NOMO-1 treated with DMSO at 0.1 percent for 48 hours (cell line): ENCODE data around the gene ALOX12.
"Not testable (repeated sequence)": the region's sequence is repeated elsewhere in the genome, so short reads cannot be mapped to it uniquely, and the experiment has no call there.

Experiments used
- DNase-seq: peaks from one replicate; lab custom pipeline; 2025; ENCODE audit not compliant: unreplicated experiment; lab: John Stamatoyannopoulos, UW

ALOX12 gene, protein sequence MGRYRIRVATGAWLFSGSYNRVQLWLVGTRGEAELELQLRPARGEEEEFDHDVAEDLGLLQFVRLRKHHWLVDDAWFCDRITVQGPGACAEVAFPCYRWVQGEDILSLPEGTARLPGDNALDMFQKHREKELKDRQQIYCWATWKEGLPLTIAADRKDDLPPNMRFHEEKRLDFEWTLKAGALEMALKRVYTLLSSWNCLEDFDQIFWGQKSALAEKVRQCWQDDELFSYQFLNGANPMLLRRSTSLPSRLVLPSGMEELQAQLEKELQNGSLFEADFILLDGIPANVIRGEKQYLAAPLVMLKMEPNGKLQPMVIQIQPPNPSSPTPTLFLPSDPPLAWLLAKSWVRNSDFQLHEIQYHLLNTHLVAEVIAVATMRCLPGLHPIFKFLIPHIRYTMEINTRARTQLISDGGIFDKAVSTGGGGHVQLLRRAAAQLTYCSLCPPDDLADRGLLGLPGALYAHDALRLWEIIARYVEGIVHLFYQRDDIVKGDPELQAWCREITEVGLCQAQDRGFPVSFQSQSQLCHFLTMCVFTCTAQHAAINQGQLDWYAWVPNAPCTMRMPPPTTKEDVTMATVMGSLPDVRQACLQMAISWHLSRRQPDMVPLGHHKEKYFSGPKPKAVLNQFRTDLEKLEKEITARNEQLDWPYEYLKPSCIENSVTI

DNA sequence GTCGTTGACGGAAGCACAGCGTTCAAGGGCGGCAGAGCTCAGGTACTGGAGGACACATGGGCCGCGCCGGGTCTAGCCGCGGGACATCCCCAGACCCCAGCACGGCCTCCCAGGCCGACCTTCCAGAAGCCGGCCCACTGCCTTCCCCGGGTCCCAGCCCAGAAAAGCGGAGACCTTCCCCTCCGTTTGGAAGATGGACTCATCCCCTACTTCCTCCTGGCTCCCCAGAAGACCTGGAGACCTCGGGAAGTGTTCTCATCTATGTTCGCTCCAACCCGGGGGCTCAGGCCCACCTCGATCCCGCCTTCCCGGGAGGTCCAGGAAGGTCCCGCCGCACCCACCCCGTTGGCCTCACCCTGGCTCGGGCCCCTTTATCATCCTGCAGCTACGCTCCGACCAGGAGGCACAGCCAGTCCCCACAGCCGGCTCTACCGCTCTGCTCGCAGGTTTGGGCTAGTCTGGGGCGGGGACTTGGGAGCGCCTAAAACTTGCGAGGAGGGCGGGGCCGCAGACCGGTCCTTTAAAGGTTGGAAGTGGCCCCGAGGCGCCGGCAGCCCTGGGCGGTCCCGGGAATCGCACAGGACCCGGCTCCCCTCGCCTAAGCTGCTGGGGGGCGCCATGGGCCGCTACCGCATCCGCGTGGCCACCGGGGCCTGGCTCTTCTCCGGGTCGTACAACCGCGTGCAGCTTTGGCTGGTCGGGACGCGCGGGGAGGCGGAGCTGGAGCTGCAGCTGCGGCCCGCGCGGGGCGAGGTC lies at the start of gene ALOX12:
TSS of gene ALOX12 (plus strand) at position 550 of the 756 bp plus-strand sequence. CDS start at position 619, 69 bp downstream.
- no peak for DNase-seq

DNA sequence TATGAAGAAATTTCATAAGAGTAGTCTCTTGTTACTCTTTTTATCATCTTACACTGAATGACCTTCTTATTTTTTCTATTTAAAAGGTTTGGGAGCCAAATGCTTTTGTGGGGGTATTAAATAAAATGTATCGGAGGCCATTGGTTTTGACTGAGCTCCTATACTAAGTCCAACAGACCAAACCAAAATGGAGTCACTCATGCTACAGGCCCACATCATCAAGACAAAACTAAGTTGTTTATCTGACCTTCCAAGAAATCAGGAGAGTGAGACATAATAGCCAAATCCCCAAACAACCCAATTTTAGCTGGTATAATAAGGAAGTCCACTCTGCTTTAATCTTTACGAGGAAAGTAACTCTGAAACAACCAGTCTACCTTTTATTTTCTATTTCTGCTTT lies 48.1 kb upstream of the ALOX12 start:
- peak; percentile 15 for DNase-seq

DNA sequence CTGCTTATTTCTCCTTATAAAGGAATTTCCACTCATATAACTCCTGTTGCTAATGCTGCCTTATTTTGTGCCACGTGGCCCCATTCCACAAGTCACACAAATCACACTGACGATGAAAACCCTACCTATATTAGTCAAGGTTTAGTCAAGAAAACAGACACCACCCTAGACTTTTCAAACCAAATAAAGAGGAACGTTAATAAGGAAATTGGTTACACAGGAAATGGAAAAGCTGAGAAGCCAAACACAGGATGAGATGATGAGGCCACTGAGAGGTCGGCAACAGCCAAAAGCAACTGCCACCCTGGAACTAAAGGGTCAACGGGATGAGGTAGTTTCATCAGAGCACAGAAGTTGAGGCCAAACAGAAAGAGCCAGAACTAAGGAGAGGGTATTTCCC lies 47.3 kb upstream of the ALOX12 start:
- DNase-seq, result peak; percentile 89

DNA sequence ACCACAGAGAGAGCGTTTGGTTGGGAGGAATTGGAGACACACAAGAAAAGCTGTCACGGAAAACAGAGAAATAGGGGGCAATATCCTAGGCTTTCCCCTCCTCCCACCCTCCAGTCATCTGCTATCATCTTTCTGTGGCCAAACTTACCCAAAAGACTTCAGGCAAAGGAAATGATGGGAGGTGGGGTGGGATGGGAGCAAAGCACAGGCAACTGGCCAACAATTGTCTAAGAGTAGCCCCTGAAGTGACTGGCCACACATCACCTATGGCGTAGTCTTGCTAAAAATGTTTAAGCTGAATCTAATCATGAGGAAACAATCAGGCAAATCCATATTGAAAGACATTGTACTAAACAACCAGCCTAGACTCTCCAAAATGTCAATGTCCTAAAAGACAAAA lies 46.9 kb upstream of the ALOX12 start:
- no peak for DNase-seq

DNA sequence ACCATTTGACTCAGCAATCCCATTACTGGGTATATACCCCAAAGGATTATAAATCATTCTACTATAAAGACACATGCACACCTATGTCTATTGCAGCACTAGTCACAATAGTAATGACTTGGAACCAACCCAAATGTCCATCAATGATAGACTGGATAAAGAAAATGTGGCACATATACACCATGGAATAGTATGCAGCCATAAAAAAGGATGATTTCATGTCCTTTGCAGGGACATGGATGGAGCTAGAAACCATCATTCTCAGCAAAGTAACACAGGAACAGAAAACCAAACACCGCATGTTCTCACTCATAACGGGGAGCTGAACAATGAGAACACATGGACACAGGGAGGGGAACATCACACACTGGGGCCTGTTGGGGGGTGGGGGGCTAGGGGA lies 44.9 kb upstream of the ALOX12 start:
- DNase-seq, result not testable (repeated sequence)

DNA sequence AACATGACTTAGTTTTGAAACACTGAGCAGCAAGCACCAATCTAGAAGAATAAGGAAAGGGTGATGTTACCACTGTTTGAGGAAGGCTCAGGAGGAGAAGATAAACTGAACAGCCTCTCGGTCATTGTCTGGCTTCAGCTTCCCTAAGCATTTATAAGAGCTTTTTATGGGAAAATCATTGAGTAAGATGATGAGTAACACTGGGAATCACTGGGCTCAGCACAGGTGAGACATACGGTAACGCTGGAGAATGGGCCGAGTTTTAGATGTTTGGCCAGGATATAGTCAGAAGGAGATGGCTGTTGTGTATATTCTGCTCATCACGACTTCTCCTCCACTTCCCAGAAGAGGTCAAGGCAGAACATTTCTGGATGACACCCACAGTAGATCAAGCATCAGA lies 42.2 kb upstream of the ALOX12 start:
- no peak for DNase-seq

DNA sequence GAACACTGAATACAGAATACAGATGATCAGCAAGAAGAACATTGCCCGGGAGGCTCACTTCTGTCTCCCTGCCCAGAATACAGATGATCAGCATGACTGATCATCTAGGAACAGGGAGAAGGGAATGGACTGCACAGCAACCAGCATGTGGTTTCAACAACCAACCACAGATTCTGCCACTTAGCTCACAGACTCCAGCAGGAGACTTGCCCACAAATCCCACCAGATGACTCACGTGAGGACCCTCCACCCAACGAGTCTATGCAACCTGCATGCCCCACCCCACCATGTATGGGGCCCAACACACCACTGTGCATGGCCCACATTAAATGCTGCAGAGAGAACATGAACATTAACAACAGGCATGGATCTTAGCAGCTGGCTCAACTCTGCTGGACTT lies 36.1 kb upstream of the ALOX12 start:
- DNase-seq, result no peak

DNA sequence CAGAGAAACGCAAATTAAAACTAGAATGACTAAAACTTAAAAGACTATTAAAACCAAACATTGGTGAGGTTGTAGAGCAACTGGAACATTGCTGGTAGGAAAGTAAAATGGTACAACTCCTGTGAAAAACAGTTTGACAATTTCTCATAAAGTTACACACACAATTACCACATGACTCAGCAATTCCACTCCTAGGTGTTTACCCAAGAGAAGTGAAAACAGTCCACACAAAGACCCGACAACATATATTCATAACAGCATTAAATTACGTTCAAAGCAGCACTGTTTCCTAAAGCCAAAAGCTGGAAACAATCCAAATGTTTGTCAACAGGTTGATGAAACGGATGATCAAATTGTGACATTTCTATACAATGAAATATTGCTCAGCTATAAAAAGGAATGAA lies 26.5 kb upstream of the ALOX12 start:
- no peak for DNase-seq

DNA sequence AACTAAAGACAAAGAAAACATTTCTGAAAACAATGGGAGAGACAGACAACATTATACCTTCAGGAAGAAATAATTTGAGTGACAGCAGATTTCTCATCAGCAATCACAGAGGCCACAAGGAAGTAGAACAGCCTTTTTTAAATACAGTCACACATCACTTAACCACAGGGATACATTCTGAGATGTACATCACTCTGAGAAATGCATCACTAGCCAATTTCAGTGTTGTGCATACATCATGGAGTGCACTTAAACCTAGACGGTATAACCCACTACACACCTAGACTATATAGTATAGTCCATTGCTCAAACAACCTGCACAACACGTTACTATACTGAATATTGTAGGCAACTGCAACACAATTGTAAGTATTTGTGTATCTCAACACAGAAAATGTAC lies 24.9 kb upstream of the ALOX12 start:
- DNase-seq, result no peak

DNA sequence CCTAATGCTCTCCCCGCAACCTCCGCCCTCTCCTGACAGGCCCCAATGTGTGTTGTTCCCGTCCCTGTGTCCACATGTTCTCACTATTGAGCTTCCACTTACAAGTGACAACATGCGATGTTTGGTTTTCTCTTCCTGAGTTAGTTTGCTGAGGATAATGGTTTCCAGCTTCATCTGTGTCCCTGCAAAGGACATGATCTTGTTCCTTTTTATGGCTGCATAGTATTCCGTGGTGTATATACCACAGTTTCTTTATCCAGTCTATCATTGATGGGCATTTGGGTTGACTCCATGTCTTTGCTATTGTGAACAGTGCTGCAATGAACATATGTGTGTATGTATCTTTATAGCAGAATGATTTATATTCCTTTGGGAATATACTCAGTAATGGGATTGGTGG lies 16.4 kb upstream of the ALOX12 start:
- not testable (repeated sequence) for DNase-seq

DNA sequence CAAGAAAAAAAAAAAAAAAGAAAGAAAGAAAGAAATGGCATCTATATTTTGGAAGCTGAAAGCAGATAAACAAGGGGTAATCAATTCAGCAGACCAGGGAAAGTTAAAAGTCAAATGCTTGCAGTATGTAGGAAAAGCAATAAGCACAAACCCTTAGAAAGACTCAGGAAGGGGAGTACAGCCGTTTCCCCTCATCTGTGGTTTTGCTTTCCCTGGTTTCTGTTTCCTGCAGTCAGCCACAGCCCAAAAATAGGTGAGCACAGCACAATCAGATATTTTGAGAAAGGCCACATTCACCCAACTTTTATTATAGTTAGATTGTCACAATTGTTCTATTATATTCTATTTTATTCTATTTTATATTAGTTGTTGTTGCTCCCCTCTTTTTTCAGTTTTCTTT lies 14.4 kb upstream of the ALOX12 start:
- DNase-seq, result no peak

DNA sequence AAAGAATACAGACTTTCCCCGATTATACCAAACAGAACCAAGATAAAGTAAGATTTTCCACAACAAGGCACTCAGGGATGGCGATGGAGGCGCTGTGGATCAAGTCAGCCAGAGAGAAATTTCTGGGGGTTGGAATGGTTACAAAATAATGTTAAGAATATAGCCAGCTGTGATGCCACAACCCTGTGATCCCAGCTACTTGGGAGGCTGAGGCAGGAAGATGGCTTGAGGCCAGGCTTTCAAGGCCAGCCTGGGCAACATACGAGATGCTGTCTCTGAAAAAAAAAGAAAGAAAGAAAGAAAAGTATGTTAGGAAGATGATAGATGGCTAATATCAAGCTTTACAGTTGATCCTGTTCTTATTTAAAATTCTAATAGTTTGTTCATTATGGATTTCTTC lies 10.6 kb upstream of the ALOX12 start:
- DNase-seq, result no peak

DNA sequence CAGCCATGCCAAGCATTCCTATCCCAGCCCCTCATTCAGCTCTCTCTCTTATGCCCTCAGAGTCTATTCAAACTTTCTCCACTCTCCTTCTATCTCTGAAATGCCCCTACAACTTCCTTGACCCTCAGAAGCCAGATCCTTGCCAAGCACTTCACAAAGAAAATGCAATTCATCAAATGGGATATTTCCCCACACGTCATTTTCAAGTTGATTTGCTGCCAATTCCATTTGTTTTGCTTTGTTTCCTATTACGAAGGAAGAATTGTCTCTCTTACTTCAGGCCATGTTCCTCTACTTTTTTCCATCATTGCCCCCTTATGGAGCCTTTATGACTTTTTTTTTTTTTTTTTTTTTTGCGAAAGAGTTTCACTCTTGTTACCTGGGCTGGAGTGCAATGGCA lies 9.2 kb upstream of the ALOX12 start:
- DNase-seq, result no peak

DNA sequence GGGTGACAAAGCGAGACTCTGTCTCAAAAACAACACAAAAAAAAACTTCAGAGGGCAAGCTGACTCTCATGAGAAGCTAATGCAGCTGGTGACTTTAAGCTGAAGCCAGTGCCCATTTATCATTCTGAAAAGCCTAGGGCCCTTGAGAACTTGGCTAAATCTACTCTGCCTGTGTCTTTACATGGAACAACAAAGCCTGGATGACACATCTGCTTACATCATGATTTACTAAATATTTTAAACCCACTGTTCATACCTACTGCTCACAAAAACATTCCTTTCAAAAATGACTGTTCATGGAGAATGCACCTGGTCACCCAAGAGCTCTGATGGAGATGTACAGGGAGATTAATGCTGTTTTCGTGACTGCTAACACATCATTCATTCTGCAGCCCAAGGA lies 6.1 kb upstream of the ALOX12 start:
- no peak for DNase-seq

DNA sequence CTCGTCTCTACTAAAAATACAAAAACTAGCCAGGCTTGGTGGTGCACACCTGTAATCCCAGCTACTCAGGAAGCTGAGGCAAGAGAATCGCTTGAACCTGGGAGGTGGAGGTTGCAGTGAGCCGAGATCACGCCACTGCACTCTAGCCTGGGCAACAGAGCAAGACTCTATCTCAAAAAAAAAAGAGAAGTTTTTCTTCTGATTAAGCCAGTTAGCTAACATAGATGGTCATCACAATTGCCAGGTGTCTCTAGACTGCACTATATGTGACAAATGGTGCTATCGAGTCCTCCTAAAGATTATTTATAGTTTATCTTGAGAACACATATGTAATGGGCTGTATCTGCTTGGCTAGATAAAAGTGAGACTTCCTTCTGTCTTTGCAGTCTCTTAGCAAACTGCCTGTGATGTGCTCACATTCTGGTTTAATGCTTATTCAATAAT lies 2.2 kb upstream of the ALOX12 start:
- DNase-seq, result not testable (repeated sequence)

DNA sequence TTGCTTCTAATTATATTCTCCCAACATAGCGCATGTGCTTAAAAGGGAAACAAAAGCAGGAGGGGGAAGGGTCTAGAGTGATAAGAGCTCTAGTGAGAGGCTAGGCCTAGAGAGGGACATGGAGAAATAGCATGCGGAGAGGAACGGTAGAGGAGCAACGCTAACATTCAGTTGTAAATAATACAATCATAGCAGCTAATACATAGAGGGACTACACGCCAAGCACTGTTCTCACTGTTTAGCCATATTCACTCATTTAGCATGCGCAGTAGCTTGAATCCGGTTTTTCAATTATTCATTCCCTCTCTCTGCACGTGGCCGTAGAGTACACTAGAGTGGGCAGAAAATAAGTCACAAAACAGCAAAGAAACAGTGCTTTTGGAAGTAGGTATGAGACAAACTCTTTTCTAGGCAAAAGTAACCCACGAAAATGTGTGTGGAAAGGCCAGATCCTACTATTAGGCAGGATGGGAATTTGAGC lies 1.7 kb upstream of the ALOX12 start:
- DNase-seq, result no peak

DNA sequence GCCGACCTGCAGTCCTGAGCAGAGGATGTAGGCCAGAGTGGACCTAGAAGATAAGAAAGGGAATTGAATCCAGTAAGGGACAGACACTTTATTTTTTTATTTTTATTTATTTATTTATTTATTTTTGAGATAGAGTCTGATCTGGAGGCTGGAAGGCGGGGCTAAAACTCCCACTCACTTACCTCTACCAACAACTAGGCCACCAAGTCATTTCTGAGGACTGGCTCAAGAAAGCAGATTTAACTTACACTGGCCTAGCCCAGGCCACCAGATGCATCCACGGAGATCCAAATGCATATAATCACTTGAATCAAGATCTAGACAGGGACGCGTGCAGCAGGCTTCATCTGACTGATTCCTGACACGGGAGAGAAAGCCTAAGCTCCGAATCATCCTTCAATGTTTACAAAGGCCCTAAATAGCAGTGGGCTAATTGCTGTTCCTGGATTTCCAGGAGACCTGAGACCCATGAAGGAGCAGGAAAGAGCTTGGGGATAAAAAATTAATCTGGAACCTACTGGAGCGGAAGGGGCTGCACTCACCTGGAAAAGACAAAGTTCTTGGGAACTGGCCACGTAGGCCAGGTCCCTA lies 1.1 kb upstream of the ALOX12 start:
- no peak for DNase-seq

DNA sequence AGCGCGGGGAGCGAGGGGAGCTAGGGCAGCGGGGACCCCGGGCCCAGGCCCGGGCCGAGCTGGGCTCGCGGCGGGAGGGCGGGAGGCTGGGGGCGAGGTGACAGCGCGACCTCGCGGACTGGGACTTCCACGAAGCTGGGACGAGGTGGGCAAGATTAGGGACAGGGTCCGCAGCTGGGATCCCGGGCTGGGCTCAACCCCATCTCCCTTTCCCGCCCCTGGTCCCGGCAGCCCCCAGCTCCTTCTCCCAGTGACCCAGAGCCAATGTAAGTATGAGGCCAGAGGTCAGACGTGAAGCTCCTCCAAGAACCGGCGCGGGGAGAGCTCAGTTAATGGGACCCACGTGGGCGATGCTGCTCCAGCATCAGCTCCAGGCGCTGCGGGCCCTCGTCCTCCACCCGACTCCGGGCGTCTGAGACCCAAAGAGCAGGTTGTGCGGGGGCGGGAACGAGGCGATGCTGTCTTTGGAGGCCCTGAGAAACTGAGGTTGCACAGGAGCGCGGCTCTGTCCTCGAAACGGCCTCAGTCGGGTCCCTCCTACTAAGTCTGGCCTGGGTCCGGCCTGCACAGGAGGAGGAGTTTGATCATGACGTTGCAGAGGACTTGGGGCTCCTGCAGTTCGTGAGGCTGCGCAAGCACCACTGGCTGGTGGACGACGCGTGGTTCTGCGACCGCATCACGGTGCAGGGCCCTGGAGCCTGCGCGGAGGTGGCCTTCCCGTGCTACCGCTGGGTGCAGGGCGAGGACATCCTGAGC lies 585 bp downstream of the ALOX12 start:
- no peak for DNase-seq

DNA sequence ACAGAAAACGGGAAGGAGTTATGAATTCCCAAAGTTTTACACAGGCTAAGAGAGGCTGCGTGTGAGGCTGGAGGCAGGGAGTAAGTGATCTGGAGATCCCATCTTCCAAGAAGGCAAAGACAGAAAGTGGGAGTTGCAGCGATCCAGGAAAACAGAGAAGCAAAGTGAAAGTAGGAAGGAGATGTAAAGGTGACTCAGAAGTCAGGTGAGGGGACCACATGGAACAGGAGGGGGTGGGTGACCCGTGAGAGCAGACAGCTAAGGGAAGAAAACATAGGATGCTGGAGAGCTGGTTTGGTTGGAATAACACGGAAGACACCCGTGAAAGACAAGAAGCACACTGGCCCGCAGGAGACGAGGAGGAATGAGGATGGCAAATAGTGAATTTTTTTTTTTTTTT lies 1.3 kb downstream of the ALOX12 start:
- DNase-seq, result no peak

DNA sequence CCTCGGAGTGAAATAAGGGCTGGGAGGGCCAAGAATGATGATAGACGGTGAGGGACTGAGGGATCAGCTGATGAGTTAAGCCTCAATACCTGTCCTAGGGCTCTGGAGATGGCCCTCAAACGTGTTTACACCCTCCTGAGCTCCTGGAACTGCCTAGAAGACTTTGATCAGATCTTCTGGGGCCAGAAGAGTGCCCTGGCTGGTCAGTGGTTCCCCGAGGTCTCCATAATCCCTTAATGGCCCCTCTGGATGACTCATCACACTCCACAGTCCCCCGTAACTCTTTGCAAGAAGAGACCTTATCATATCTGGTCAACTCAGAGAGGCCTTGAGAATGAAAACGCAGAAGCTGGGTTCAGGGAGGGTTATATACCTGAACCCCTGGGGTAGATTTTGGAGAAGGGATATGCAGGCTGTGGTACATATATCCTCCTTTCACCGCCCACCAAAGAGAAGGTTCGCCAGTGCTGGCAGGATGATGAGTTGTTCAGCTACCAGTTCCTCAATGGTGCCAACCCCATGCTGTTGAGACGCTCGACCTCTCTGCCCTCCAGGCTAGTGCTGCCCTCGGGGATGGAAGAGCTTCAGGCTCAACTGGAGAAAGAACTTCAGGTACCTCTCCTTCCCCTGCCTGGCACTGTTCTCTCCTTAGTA lies 3.1 kb downstream of the ALOX12 start:
- DNase-seq, result no peak
